ENCODE measurements around the gene ALDH5A1.

ALDH5A1 gene

DNA sequence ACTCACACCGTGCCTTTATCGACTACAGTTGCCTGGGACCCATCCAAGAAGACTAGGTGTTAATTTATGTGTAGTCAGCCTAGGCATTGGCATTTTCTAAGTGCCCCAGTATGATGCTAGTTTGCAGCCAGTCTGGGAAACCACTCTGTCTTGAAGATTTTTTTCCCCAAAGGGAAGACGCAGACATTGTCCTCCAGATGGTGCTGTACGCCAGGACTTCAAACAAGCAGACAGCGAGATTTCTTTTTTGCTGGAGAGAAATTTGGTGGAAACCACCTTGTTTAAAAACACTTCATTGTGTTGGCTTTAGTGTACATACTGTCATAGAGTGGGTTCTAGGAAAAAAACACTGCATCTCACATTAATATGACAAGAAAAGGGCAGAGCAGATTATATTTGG, 30.0 kb downstream of the ALDH5A1 start:
- H3K36me3 ChIP-seq (ENCODE audit: control insufficient read depth in 2 of 2, insufficient read depth in 2 of 2, low read length in 2 of 2) = peaks cover 3 to 6% of the 10 kb centered on the region in 2 donors
- no peak overlapping the region for H3K27ac ChIP-seq (ENCODE audit: low read length)
- no peaks in the 10 kb centered on the region for H3K27me3 ChIP-seq (ENCODE audit: control insufficient read depth in 1 of 2, insufficient read depth in 2 of 2, low read length in 2 of 2)
- H3K4me3 ChIP-seq (ENCODE audit: low read length in 2 of 2) = no peak overlapping the region
- no peaks in the 10 kb centered on the region for H3K4me1 ChIP-seq (ENCODE audit: control insufficient read depth, insufficient read depth, low read length)
- H3K9me3 ChIP-seq (ENCODE audit: control insufficient read depth in 2 of 2, low read length in 2 of 2) = no peaks in the 10 kb centered on the region
- H3K9ac ChIP-seq (ENCODE audit: low read length in 2 of 2) = no peak overlapping the region

DNA sequence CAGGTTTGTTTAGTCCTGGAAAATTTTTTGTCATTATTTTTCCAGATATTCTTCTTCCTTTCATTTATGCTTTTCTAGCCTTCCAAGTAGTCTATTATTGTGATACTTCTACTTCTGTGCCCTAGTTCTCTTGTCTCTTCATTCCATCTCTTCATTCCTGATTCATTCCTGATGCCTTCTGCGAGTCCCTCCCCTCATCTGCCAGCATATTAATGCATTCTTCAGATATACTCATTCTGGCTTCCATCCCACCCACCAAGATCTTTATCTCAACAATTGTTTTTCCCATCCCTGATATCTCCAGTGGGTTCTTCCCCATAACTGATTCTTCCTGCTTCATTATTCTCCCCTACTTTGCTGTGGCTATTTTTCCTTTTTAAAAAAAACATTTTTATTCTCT, 35.2 kb downstream of the ALDH5A1 start:
- no peaks in the 10 kb centered on the region for H3K9me3 ChIP-seq (ENCODE audit: control insufficient read depth in 2 of 2, low read length in 2 of 2)
- H3K9ac ChIP-seq (ENCODE audit: low read length in 2 of 2) = no peak overlapping the region
- H3K36me3 ChIP-seq (ENCODE audit: control insufficient read depth in 2 of 2, insufficient read depth in 2 of 2, low read length in 2 of 2) = peaks cover 14 to 20% of the 10 kb centered on the region in 2 donors
- no peak overlapping the region for H3K27ac ChIP-seq (ENCODE audit: low read length)
- no peaks in the 10 kb centered on the region for H3K4me1 ChIP-seq (ENCODE audit: control insufficient read depth, insufficient read depth, low read length)
- no peaks in the 10 kb centered on the region for H3K27me3 ChIP-seq (ENCODE audit: control insufficient read depth in 1 of 2, insufficient read depth in 2 of 2, low read length in 2 of 2)
- no peak overlapping the region for H3K4me3 ChIP-seq (ENCODE audit: low read length in 2 of 2)

DNA sequence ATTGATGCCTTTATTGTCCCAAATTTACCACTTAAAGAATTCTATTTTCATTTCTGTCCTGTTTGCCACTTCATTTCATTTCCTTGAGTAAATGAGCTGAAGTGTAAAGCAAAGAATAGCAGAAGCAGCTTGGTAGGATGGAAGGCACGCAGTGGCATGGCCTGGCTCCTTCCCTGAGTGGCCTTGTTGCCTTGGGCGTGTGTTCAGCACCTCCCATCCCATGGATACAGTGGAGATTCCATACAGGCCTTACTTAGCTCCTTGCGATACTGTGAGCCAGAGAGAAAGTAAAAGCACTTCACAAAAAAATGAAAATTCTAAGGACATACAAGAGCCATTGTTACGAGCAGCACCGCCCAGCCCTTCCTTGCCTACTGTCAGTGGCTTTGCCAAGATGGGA, 39.6 kb downstream of the ALDH5A1 start:
- H3K4me3 ChIP-seq (ENCODE audit: low read length in 2 of 2) = no peak overlapping the region
- H3K27me3 ChIP-seq (ENCODE audit: control insufficient read depth in 1 of 2, insufficient read depth in 2 of 2, low read length in 2 of 2) = no peaks in the 10 kb centered on the region
- H3K36me3 ChIP-seq (ENCODE audit: control insufficient read depth in 2 of 2, insufficient read depth in 2 of 2, low read length in 2 of 2) = peaks cover 14 to 22% of the 10 kb centered on the region in 2 donors
- H3K27ac ChIP-seq (ENCODE audit: low read length) = no peak overlapping the region
- H3K9me3 ChIP-seq (ENCODE audit: control insufficient read depth in 2 of 2, low read length in 2 of 2) = no peaks in the 10 kb centered on the region
- H3K9ac ChIP-seq (ENCODE audit: low read length in 2 of 2) = no peak overlapping the region
- H3K4me1 ChIP-seq (ENCODE audit: control insufficient read depth, insufficient read depth, low read length) = no peaks in the 10 kb centered on the region

DNA sequence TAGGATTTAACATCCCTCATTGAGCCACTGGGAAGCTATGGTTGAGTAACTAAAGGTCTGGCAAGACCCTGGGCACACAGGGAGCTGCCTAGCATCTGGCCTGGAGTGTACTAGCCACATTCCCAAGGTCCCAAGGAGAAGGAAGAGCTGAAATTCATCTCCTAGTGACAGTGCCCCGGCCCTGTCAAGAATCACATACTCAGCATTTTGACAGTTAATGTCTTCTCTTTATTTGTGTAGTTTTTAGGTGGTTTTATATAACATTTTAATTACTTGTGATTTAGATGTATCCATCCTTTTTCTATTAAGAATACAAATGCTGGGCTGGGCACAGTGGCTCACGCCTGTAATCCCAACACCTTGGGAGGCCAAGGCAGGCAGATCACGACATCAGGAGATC, 40.4 kb downstream of the ALDH5A1 start:
- Histone ChIP-seq H3K27me3 (ENCODE audit: control insufficient read depth in 1 of 2, insufficient read depth in 2 of 2, low read length in 2 of 2) (no peaks in the 10 kb centered on the region), H3K27ac (ENCODE audit: low read length) (no peak overlapping the region), H3K9ac (ENCODE audit: low read length in 2 of 2) (no peak overlapping the region), H3K9me3 (ENCODE audit: control insufficient read depth in 2 of 2, low read length in 2 of 2) (no peaks in the 10 kb centered on the region), H3K36me3 (ENCODE audit: control insufficient read depth in 2 of 2, insufficient read depth in 2 of 2, low read length in 2 of 2) (peaks cover 18 to 22% of the 10 kb centered on the region in 2 donors), H3K4me3 (ENCODE audit: low read length in 2 of 2) (no peak overlapping the region), H3K4me1 (ENCODE audit: control insufficient read depth, insufficient read depth, low read length) (no peaks in the 10 kb centered on the region)

DNA sequence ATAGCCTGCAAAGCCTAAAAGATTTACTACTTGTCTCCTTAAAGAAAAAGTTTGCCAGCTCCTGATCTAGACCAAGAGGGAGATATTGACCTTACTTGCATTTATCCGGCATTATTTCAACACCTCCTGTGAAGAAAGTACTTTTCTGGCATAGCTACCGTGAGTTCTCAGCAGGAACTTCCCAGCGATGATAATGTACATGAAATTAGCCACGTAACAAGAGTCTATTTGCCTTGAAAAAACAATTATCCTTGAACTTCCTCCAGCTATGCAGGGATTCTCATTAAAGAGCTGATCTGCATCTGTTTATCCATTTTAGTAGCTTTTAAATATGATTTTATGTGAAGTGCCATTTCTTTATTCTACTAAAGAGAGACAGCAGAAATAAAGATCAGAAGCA, 41.7 kb downstream of the ALDH5A1 start:
- Histone ChIP-seq H3K27me3 (ENCODE audit: control insufficient read depth in 1 of 2, insufficient read depth in 2 of 2, low read length in 2 of 2) (no peaks in the 10 kb centered on the region), H3K9me3 (ENCODE audit: control insufficient read depth in 2 of 2, low read length in 2 of 2) (no peaks in the 10 kb centered on the region), H3K4me3 (ENCODE audit: low read length in 2 of 2) (no peak overlapping the region), H3K4me1 (ENCODE audit: control insufficient read depth, insufficient read depth, low read length) (no peaks in the 10 kb centered on the region), H3K36me3 (ENCODE audit: control insufficient read depth in 2 of 2, insufficient read depth in 2 of 2, low read length in 2 of 2) (peaks cover 20 to 21% of the 10 kb centered on the region in 2 donors), H3K27ac (ENCODE audit: low read length) (no peak overlapping the region), H3K9ac (ENCODE audit: low read length in 2 of 2) (no peak overlapping the region)

DNA sequence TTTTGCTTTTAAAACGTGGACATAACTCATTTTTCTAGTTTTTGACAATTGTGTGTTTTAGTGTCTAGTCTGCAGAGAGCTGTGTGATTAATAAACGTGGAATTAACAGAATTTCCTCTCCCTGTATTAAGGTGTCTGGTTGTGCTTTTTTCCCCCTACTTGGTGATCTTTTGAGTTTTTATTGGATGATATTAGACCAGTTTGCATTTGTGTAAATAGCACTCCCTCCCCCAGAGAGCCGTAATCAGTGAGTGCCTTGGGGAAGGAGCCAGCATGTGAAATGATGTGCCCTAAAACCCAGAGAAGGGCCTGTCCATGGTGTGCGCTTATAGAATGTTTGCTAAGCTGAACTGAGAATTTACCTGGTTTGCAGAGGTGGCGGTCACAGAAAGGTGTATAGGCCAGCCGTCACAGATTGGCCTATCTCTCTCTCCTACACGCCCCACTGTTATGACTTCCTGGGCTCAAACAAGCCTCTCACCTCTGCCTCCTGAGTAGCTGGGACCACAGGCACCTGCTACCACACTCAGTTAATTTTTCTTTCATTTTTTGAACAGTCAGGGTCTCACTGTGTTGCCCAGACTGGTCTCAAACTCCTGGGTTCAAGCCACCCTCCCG, 42.4 kb downstream of the ALDH5A1 start:
- Histone ChIP-seq H3K9ac (ENCODE audit: low read length in 2 of 2) (no peak overlapping the region), H3K4me3 (ENCODE audit: low read length in 2 of 2) (no peak overlapping the region), H3K4me1 (ENCODE audit: control insufficient read depth, insufficient read depth, low read length) (no peaks in the 10 kb centered on the region), H3K27me3 (ENCODE audit: control insufficient read depth in 1 of 2, insufficient read depth in 2 of 2, low read length in 2 of 2) (no peaks in the 10 kb centered on the region), H3K27ac (ENCODE audit: low read length) (no peak overlapping the region), H3K9me3 (ENCODE audit: control insufficient read depth in 2 of 2, low read length in 2 of 2) (no peaks in the 10 kb centered on the region), H3K36me3 (ENCODE audit: control insufficient read depth in 2 of 2, insufficient read depth in 2 of 2, low read length in 2 of 2) (peaks cover 18% of the 10 kb centered on the region in 2 donors)

DNA sequence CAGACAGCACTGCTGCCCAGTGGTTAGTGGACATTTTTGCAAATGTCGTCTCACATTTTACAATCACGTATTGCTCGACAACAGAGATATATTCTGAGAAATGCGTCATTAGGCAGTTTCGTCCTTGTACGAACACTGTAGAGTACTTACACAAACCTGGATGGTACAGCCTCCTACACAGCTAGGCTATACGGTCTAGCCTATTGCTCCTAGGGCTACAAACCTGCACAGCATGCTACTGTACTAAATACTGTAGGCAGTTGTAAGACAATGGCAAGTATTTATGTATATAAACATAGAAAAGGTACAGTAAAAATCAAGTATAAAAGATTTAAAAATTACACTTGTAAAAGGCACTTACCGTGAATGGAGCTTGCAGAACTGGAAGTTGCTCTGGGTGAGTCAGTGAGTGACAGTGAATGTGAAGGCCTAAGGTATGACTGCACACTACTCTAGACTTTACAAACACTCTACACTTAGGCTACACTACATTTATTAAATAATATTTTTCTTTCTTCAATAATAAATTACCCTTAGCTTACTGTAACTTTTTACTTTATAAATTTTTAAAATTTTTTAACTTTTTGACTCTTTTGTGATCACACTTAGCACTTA, 43.1 kb downstream of the ALDH5A1 start:
- Histone ChIP-seq H3K27me3 (ENCODE audit: control insufficient read depth in 1 of 2, insufficient read depth in 2 of 2, low read length in 2 of 2) (no peaks in the 10 kb centered on the region), H3K36me3 (ENCODE audit: control insufficient read depth in 2 of 2, insufficient read depth in 2 of 2, low read length in 2 of 2) (peaks cover 15 to 16% of the 10 kb centered on the region in 2 donors), H3K4me1 (ENCODE audit: control insufficient read depth, insufficient read depth, low read length) (no peaks in the 10 kb centered on the region), H3K27ac (ENCODE audit: low read length) (no peak overlapping the region), H3K9me3 (ENCODE audit: control insufficient read depth in 2 of 2, low read length in 2 of 2) (no peaks in the 10 kb centered on the region), H3K4me3 (ENCODE audit: low read length in 2 of 2) (no peak overlapping the region), H3K9ac (ENCODE audit: low read length in 2 of 2) (no peak overlapping the region)

DNA sequence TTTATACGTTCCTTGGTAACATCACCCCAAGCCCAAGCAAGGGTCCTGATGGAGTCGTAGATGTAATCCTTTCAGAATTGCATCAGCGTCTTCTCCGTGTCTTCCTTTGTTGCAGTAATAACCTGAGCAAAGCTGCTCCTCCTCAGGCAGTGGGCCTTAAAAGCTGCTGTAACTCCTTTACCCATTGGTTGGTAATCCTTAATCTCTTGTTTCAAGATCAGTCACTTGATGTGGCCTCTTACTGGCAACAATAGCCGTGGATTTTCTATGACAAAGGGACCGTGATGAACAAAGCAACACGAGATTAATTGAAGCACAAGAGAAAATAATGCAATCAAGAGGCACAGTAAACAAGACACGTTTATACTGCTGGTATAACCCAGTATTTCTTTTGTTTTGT, 44.6 kb downstream of the ALDH5A1 start:
- H3K27me3 ChIP-seq (ENCODE audit: control insufficient read depth in 1 of 2, insufficient read depth in 2 of 2, low read length in 2 of 2) = no peaks in the 10 kb centered on the region
- no peak overlapping the region for H3K27ac ChIP-seq (ENCODE audit: low read length)
- no peak overlapping the region for H3K4me3 ChIP-seq (ENCODE audit: low read length in 2 of 2)
- no peak overlapping the region for H3K9ac ChIP-seq (ENCODE audit: low read length in 2 of 2)
- no peaks in the 10 kb centered on the region for H3K9me3 ChIP-seq (ENCODE audit: control insufficient read depth in 2 of 2, low read length in 2 of 2)
- no peaks in the 10 kb centered on the region for H3K4me1 ChIP-seq (ENCODE audit: control insufficient read depth, insufficient read depth, low read length)
- peaks cover 8% of the 10 kb centered on the region in 2 donors for H3K36me3 ChIP-seq (ENCODE audit: control insufficient read depth in 2 of 2, insufficient read depth in 2 of 2, low read length in 2 of 2)

DNA sequence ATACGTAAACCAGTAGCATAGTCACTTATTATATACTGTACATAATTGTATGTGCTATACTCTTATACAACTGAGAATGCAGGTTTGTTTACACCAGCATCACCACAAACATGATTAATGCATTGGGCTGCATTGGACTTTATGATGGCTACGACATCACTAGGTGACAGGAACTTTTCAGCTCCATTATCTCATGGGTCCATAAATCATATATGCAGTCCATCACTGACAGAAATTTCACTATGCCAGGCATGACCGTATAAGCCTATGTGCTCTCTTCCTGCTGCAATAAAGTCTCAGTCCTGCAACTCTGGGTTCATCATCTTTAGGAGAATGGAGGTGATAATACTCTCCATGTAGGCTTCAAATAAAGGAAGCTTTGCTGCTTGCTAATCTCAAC, 45.4 kb downstream of the ALDH5A1 start:
- no peaks in the 10 kb centered on the region for H3K9me3 ChIP-seq (ENCODE audit: control insufficient read depth in 2 of 2, low read length in 2 of 2)
- H3K27ac ChIP-seq (ENCODE audit: low read length) = no peak overlapping the region
- no peak overlapping the region for H3K4me3 ChIP-seq (ENCODE audit: low read length in 2 of 2)
- H3K36me3 ChIP-seq (ENCODE audit: control insufficient read depth in 2 of 2, insufficient read depth in 2 of 2, low read length in 2 of 2) = peaks cover 0 to 6% of the 10 kb centered on the region in 2 donors
- no peaks in the 10 kb centered on the region for H3K4me1 ChIP-seq (ENCODE audit: control insufficient read depth, insufficient read depth, low read length)
- no peaks in the 10 kb centered on the region for H3K27me3 ChIP-seq (ENCODE audit: control insufficient read depth in 1 of 2, insufficient read depth in 2 of 2, low read length in 2 of 2)
- no peak overlapping the region for H3K9ac ChIP-seq (ENCODE audit: low read length in 2 of 2)

DNA sequence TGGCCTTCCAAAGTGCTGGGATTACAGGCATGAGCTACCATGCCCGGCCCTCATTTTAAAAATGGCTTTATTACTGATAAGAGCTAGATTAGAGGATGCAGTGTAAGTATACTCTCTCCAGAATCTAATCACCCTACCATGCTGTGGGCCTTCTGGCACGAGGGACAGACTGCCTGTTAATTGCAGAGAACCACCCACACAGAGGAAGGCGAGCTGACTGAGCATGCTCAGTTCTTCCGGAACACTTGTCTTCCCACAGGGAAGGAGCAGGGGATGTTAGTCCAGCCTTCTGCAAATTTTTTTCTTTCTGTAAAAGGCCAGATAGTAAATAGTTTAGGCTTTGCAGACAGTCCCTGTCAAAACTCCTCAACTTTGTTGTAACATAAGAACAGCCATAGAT, 48.9 kb downstream of the ALDH5A1 start:
- no peak overlapping the region for H3K27ac ChIP-seq (ENCODE audit: low read length)
- H3K4me1 ChIP-seq (ENCODE audit: control insufficient read depth, insufficient read depth, low read length) = no peaks in the 10 kb centered on the region
- peaks cover 0 to 6% of the 10 kb centered on the region in 2 donors for H3K36me3 ChIP-seq (ENCODE audit: control insufficient read depth in 2 of 2, insufficient read depth in 2 of 2, low read length in 2 of 2)
- peaks cover 3 to 6% of the 10 kb centered on the region in 2 donors for H3K27me3 ChIP-seq (ENCODE audit: control insufficient read depth in 1 of 2, insufficient read depth in 2 of 2, low read length in 2 of 2)
- H3K4me3 ChIP-seq (ENCODE audit: low read length in 2 of 2) = no peak overlapping the region
- no peaks in the 10 kb centered on the region for H3K9me3 ChIP-seq (ENCODE audit: control insufficient read depth in 2 of 2, low read length in 2 of 2)
- H3K9ac ChIP-seq (ENCODE audit: low read length in 2 of 2) = no peak overlapping the region

DNA sequence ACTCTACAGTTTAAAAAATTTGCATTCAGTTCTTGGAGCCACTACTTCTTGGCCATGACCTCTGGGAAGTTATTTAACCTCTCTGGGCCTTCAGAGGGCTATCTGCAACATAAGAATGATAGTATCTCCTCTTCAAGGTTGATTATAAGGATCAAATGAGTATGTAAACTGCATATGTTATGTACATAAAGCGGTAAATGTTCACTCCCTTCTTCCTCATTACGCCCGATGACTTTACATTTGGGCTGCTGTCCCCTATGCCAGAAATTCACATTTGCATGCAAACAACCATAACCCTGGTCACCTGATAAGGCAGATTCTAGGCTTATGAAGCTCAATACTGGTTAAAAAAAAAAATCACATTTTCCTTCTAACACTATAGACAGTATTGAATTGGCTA, 50.4 kb downstream of the ALDH5A1 start:
- Histone ChIP-seq H3K27me3 (ENCODE audit: control insufficient read depth in 1 of 2, insufficient read depth in 2 of 2, low read length in 2 of 2) (peaks cover 3 to 6% of the 10 kb centered on the region in 2 donors), H3K9ac (ENCODE audit: low read length in 2 of 2) (no peak overlapping the region), H3K9me3 (ENCODE audit: control insufficient read depth in 2 of 2, low read length in 2 of 2) (no peaks in the 10 kb centered on the region), H3K4me3 (ENCODE audit: low read length in 2 of 2) (no peak overlapping the region), H3K4me1 (ENCODE audit: control insufficient read depth, insufficient read depth, low read length) (no peaks in the 10 kb centered on the region), H3K27ac (ENCODE audit: low read length) (no peak overlapping the region), H3K36me3 (ENCODE audit: control insufficient read depth in 2 of 2, insufficient read depth in 2 of 2, low read length in 2 of 2) (peaks cover 0 to 2% of the 10 kb centered on the region in 2 donors)
